Mesenchymal stem cell (in vitro differentiated cells and primary cell): ENCODE results near the gene TIRAP.

Source experiments
- DNase-seq: peaks from one replicate; pipeline ENCODE4 v3.0.0-alpha.2; 2013
- H2AFZ ChIP-seq: one replicate; pipeline ENCODE4 v1.6.1; 2013; ENCODE audit warnings: low read depth, mild to moderate bottlenecking, control low read depth, inconsistent platforms, low read length, moderate library complexity
- H2AK5ac ChIP-seq: 2 replicates; pipeline ENCODE4 v1.6.1; 2013; ENCODE audit warnings: low read length, moderate library complexity, mild to moderate bottlenecking, inconsistent platforms; ENCODE audit not compliant: severe bottlenecking
- H2BK120ac ChIP-seq: one replicate; pipeline ENCODE4 v1.6.1; 2013; ENCODE audit warnings: low read depth, mild to moderate bottlenecking, inconsistent platforms, low read length, moderate library complexity
- H2BK12ac ChIP-seq, 2 experiments: one replicate each; pipeline ENCODE4 v1.6.1; 2013; ENCODE audit warnings: inconsistent platforms in 2 of 2, low read length in 2 of 2, mild to moderate bottlenecking in 2 of 2, moderate library complexity in 2 of 2, control low read depth in 1 of 2
- H2BK15ac ChIP-seq: one replicate; pipeline ENCODE4 v1.6.1; 2013; ENCODE audit warnings: mild to moderate bottlenecking, low read depth, inconsistent platforms; ENCODE audit not compliant: poor library complexity, severe bottlenecking
- H2BK5ac ChIP-seq: 2 replicates; pipeline ENCODE4 v1.6.1; 2013; ENCODE audit warnings: low read depth, mild to moderate bottlenecking, low read length, control low read depth, inconsistent platforms; ENCODE audit not compliant: poor library complexity, severe bottlenecking
- H3K14ac ChIP-seq, 2 experiments: one replicate each; pipeline ENCODE4 v1.6.1; 2013; ENCODE audit warnings: inconsistent platforms in 2 of 2, low read length in 2 of 2, control low read depth in 1 of 2, mild to moderate bottlenecking in 1 of 2, moderate library complexity in 1 of 2
- H3K18ac ChIP-seq, 2 experiments: one replicate each; pipeline ENCODE4 v1.6.1; 2013; ENCODE audit warnings: inconsistent platforms in 2 of 2, low read length in 2 of 2, control low read depth in 1 of 2, low read depth in 1 of 2, mild to moderate bottlenecking in 1 of 2
- H3K23ac ChIP-seq, 2 experiments: one replicate each; pipeline ENCODE4 v1.6.1; 2013; ENCODE audit warnings: inconsistent platforms in 2 of 2, low read length in 2 of 2, mild to moderate bottlenecking in 2 of 2, moderate library complexity in 2 of 2, control low read depth in 1 of 2
- H3K27ac ChIP-seq: 2 replicates; pipeline ENCODE4 v1.5.1; 2013; ENCODE audit warnings: mild to moderate bottlenecking, moderate library complexity, low read length, control low read depth, inconsistent platforms; ENCODE audit not compliant: poor library complexity, severe bottlenecking
- H3K27me3 ChIP-seq, 2 experiments: 2 replicates each; pipeline versions ENCODE4 v1.6.1 to v1.7.0; 2013; ENCODE audit warnings: low read length in 2 of 2, mild to moderate bottlenecking in 2 of 2, moderate library complexity in 2 of 2, control low read depth in 1 of 2, inconsistent platforms in 1 of 2; ENCODE audit not compliant: control insufficient read depth in 1 of 2, insufficient read depth in 1 of 2
- H3K36me3 ChIP-seq, 2 experiments: 2 replicates each; pipeline versions ENCODE4 v1.6.1 to v1.7.0; 2013; ENCODE audit warnings: low read length in 2 of 2, control low read depth in 1 of 2, inconsistent platforms in 1 of 2, low read depth in 1 of 2, mild to moderate bottlenecking in 1 of 2; ENCODE audit not compliant: insufficient read depth in 2 of 2, control insufficient read depth in 1 of 2
- H3K4ac ChIP-seq, 2 experiments: one replicate each; pipeline ENCODE4 v1.6.1; 2013; ENCODE audit warnings: inconsistent platforms in 2 of 2, low read length in 2 of 2, mild to moderate bottlenecking in 2 of 2, moderate library complexity in 2 of 2, control low read depth in 1 of 2, low read depth in 1 of 2
- H3K4me1 ChIP-seq: 2 replicates; pipeline ENCODE4 v1.6.1; 2013; ENCODE audit warnings: low read depth, low read length, control low read depth; ENCODE audit not compliant: control insufficient read depth, insufficient read depth
- H3K4me2 ChIP-seq: 2 replicates; pipeline ENCODE4 v1.6.1; 2013; ENCODE audit warnings: low read length, mild to moderate bottlenecking, inconsistent platforms; ENCODE audit not compliant: poor library complexity, severe bottlenecking
- H3K4me3 ChIP-seq, 2 experiments: 2 replicates each; pipeline versions ENCODE4 v1.5.1 to v1.7.0; 2013; ENCODE audit warnings: low read length in 2 of 2, mild to moderate bottlenecking in 2 of 2, control low read depth in 1 of 2, low read depth in 1 of 2; ENCODE audit not compliant: insufficient read depth in 1 of 2
- H3K79me1 ChIP-seq: replicated peaks from 2 replicates; pipeline ENCODE4 v1.6.1; 2013; ENCODE audit warnings: mild to moderate bottlenecking, control low read depth, low read length, inconsistent platforms; ENCODE audit not compliant: poor library complexity, severe bottlenecking
- H3K9ac ChIP-seq: 2 replicates; pipeline ENCODE4 v1.7.0; 2013; ENCODE audit warnings: mild to moderate bottlenecking, low read length, moderate library complexity
- H3K9me3 ChIP-seq: 2 replicates; pipeline ENCODE4 v1.7.0; 2013; ENCODE audit warnings: mild to moderate bottlenecking, low read length; ENCODE audit not compliant: control insufficient read depth
- H4K8ac ChIP-seq: one replicate; pipeline ENCODE4 v1.6.1; 2013; ENCODE audit warnings: inconsistent platforms, mild to moderate bottlenecking, low read length, moderate library complexity
- H4K91ac ChIP-seq: one replicate; pipeline ENCODE4 v1.6.1; 2013; ENCODE audit warnings: mild to moderate bottlenecking, low read length, inconsistent platforms
- WGBS: methylation state at CpG from one replicate; pipeline ENCODE4 v1.1.7; 2013; ENCODE audit warnings: mixed read lengths; 5-methylcytosine and 5-hydroxymethylcytosine counted together

The TIRAP gene

DNA sequence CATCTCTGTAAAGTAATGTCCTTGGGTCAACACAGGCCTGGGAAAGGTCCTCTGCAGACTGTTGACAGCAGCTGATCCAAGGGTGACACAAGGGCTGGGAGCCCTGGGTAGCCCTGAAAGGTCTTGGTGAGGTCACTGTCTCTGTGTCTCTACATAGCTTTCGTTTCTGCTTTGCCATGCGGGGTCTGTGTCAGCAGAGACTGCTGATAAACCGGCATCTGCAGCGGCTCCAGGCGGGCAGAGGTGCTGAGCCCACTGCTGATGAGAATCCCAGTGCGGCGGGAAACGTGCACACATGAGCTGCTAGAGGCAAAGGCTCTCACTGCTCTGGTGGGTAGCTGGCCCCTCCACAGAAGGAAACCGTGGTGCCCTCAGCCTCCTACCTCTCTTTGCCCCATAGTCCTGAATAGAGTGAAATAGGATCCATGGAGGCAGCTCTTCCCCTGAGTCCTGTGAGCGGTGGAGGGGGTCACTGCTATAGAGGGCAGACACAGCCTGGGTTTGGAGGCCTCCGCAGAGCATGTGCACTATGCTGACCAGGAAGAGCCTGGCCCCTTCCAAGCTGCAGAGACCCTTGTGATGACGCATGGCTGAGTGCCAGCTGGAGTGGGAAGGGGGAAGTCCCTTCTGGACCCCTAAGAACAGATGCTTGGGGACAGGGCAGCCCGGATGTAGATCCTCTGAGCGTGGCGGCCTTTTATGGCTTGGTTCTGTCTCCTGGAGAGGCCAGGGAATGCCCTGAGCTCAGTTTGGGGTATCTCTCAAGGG is 54.8 kb downstream of the TIRAP start:
- Histone ChIP-seq H3K27ac (no peak overlapping the region), H3K9me3 (no peaks in the 10 kb centered on the region), H2AFZ (no peak overlapping the region), H3K27me3 (no peaks in the 10 kb centered on the region), H4K8ac (no peak overlapping the region), H3K4me1 (peaks cover 26% of the 10 kb centered on the region), H3K4me2 (no peak overlapping the region), H3K18ac (peak overlapping the region; percentile 3 to 16), H3K4me3 (no peak overlapping the region), H3K9ac (no peak overlapping the region), H2BK12ac (peak overlapping the region; percentile 3 to 67), H4K91ac (peak overlapping the region; percentile 29), H3K79me1 (peaks cover 2% of the 10 kb centered on the region), H3K36me3 (peaks cover 19 to 28% of the 10 kb centered on the region in 2 experiments), H3K23ac (peak overlapping the region in 1 of 2 experiments; percentile 14), H2BK120ac (no peak overlapping the region), H2BK5ac (no peak overlapping the region), H3K14ac (no peak overlapping the region), H2AK5ac (no peak overlapping the region), H2BK15ac (no peak overlapping the region), H3K4ac (no peak overlapping the region)
- DNase-seq, result no peak
- WGBS, result 90% methylated on average over 12 of the region's 15 CpGs

GRCh38 chr11:126338346-126339055 is 55.6 kb downstream of the TIRAP start:
- Histone ChIP-seq H2BK5ac (no peak overlapping the region), H4K8ac (no peak overlapping the region), H3K9me3 (no peaks in the 10 kb centered on the region), H3K4ac (no peak overlapping the region), H2AK5ac (no peak overlapping the region), H2BK12ac (no peak overlapping the region), H3K27ac (no peak overlapping the region), H2BK15ac (peak overlapping the region; percentile 53), H3K9ac (no peak overlapping the region), H3K4me2 (no peak overlapping the region), H3K27me3 (no peaks in the 10 kb centered on the region), H3K36me3 (peaks cover 25% of the 10 kb centered on the region in 2 experiments), H3K79me1 (peaks cover 2% of the 10 kb centered on the region), H2BK120ac (no peak overlapping the region), H3K4me1 (peaks cover 26% of the 10 kb centered on the region), H2AFZ (no peak overlapping the region), H4K91ac (no peak overlapping the region), H3K14ac (no peak overlapping the region), H3K23ac (no peak overlapping the region), H3K4me3 (no peak overlapping the region), H3K18ac (no peak overlapping the region)
- no peak for DNase-seq
- WGBS, result 96% methylated on average over 7 of the region's 7 CpGs

DNA sequence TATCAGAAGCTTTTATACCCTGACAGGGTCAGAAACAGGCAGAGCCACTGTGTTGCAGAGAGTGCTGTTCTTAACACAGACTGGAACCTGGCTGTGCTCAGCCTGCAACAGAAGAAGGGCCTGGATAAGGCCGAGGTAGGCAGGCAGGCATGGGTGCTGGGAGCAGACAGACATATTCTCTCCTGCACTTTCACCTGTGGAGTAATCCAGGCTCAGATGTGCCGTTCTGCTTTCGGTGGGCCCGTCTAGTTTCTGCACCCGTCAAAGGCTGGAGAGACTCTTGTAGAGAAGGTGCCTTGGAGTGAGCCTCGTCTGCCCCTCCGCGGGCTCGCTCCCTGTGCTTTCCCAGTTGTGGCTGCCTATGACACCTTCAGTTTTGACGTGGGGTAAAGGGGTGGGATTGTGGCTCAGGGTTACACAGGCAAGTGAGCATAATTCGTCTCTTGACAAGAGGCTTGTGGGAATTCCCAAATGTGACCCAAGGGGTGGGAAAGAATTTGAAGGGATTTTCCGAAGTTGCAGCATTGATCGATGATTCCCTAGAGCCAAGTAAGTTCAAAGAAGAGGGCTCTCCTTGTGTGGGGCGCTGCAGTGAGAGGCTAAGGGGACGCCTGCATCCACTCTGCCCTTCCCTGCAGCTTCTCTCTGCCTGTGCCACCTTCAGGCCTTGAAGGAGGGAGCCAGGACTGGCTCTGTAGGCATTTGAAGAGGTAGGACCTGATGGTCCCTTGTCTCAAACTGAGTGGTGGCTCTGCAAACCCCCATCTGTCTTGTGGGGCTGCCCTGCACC is 56.4 kb downstream of the TIRAP start:
- H4K8ac ChIP-seq, result peak overlapping the region; percentile 33
- H4K91ac ChIP-seq, result peak overlapping the region; percentile 68
- H3K9me3 ChIP-seq, result no peaks in the 10 kb centered on the region
- no peak overlapping the region for H2BK120ac ChIP-seq
- H3K4me2 ChIP-seq, result no peak overlapping the region
- no peaks in the 10 kb centered on the region for H3K27me3 ChIP-seq
- H2AFZ ChIP-seq, result no peak overlapping the region
- peak; percentile 82 for DNase-seq
- H2BK5ac ChIP-seq, result no peak overlapping the region
- WGBS, result 84% methylated on average over 15 of the region's 15 CpGs
- peak overlapping the region in 1 of 2 experiments; percentile 22 for H2BK12ac ChIP-seq
- H3K14ac ChIP-seq, result no peak overlapping the region
- H3K36me3 ChIP-seq, result peaks cover 27 to 29% of the 10 kb centered on the region in 2 experiments
- H3K4ac ChIP-seq, result peak overlapping the region in 1 of 2 experiments; percentile 49
- peak overlapping the region in 1 of 2 experiments; percentile 1 for H3K18ac ChIP-seq
- no peak overlapping the region for H3K27ac ChIP-seq
- H3K4me3 ChIP-seq, result no peak overlapping the region
- peaks cover 26% of the 10 kb centered on the region for H3K4me1 ChIP-seq
- no peak overlapping the region for H3K9ac ChIP-seq
- peak overlapping the region in 1 of 2 experiments; percentile 19 for H3K23ac ChIP-seq
- peaks cover 2% of the 10 kb centered on the region for H3K79me1 ChIP-seq
- H2BK15ac ChIP-seq, result peak overlapping the region; percentile 12
- no peak overlapping the region for H2AK5ac ChIP-seq
